Mammary epithelial cell (primary cell): ENCODE data around the gene KRTAP10-4.

Experiments
- CTCF ChIP-seq, 2 donors: IDR thresholded peaks in 1 of 2; conservative IDR thresholded peaks in 1 of 2; 2 replicates each; pipeline ENCODE4 v1.5.1; 2011 to 2012; ENCODE audit warnings: inconsistent platforms in 2 of 2, low read length in 2 of 2, mild to moderate bottlenecking in 2 of 2, control low read depth in 1 of 2, low read depth in 1 of 2; ENCODE audit not compliant: insufficient read depth in 1 of 2; ENCODE audit errors: extremely low read depth in 1 of 2
- EZH2 ChIP-seq: IDR thresholded peaks from 2 replicates; pipeline ENCODE4 v1.6.1; 2012; ENCODE audit warnings: low read length, inconsistent platforms, borderline replicate concordance

- TF ChIP-seq CTCF (conservative IDR thresholded peaks at IDR 0.05 in 1 of 2, IDR thresholded peaks at IDR 0.05 in 1 of 2; ENCODE audit: extremely low read depth in 1 of 2, insufficient read depth in 1 of 2, low read depth in 1 of 2, low read length in 2 of 2) = no peak
- no peak for TF ChIP-seq EZH2
These were observed 14.8 kb upstream of the KRTAP10-4 start, which contains the start of gene KRTAP10-3 for GRCh38 chr21:44558695-44559094.
